Mesenchymal stem cell (in vitro differentiated cells and primary cell): ENCODE data around the gene NUCKS1.

Experiments
- DNase-seq: peaks from one replicate; pipeline ENCODE4 v3.0.0-alpha.2; 2013
- H2AFZ ChIP-seq: one replicate; pipeline ENCODE4 v1.6.1; 2013; ENCODE audit warnings: low read depth, mild to moderate bottlenecking, control low read depth, inconsistent platforms, low read length, moderate library complexity
- H2AK5ac ChIP-seq: 2 replicates; pipeline ENCODE4 v1.6.1; 2013; ENCODE audit warnings: low read length, moderate library complexity, mild to moderate bottlenecking, inconsistent platforms; ENCODE audit not compliant: severe bottlenecking
- H2BK120ac ChIP-seq: one replicate; pipeline ENCODE4 v1.6.1; 2013; ENCODE audit warnings: low read depth, mild to moderate bottlenecking, inconsistent platforms, low read length, moderate library complexity
- H2BK12ac ChIP-seq, 2 experiments: one replicate each; pipeline ENCODE4 v1.6.1; 2013; ENCODE audit warnings: inconsistent platforms in 2 of 2, low read length in 2 of 2, mild to moderate bottlenecking in 2 of 2, moderate library complexity in 2 of 2, control low read depth in 1 of 2
- H2BK15ac ChIP-seq: one replicate; pipeline ENCODE4 v1.6.1; 2013; ENCODE audit warnings: mild to moderate bottlenecking, low read depth, inconsistent platforms; ENCODE audit not compliant: poor library complexity, severe bottlenecking
- H2BK5ac ChIP-seq: 2 replicates; pipeline ENCODE4 v1.6.1; 2013; ENCODE audit warnings: low read depth, mild to moderate bottlenecking, low read length, control low read depth, inconsistent platforms; ENCODE audit not compliant: poor library complexity, severe bottlenecking
- H3K14ac ChIP-seq, 2 experiments: one replicate each; pipeline ENCODE4 v1.6.1; 2013; ENCODE audit warnings: inconsistent platforms in 2 of 2, low read length in 2 of 2, control low read depth in 1 of 2, mild to moderate bottlenecking in 1 of 2, moderate library complexity in 1 of 2
- H3K18ac ChIP-seq, 2 experiments: one replicate each; pipeline ENCODE4 v1.6.1; 2013; ENCODE audit warnings: inconsistent platforms in 2 of 2, low read length in 2 of 2, control low read depth in 1 of 2, low read depth in 1 of 2, mild to moderate bottlenecking in 1 of 2
- H3K23ac ChIP-seq, 2 experiments: one replicate each; pipeline ENCODE4 v1.6.1; 2013; ENCODE audit warnings: inconsistent platforms in 2 of 2, low read length in 2 of 2, mild to moderate bottlenecking in 2 of 2, moderate library complexity in 2 of 2, control low read depth in 1 of 2
- H3K27ac ChIP-seq: 2 replicates; pipeline ENCODE4 v1.5.1; 2013; ENCODE audit warnings: mild to moderate bottlenecking, moderate library complexity, low read length, control low read depth, inconsistent platforms; ENCODE audit not compliant: poor library complexity, severe bottlenecking
- H3K27me3 ChIP-seq, 2 experiments: 2 replicates each; pipeline versions ENCODE4 v1.6.1 to v1.7.0; 2013; ENCODE audit warnings: low read length in 2 of 2, mild to moderate bottlenecking in 2 of 2, moderate library complexity in 2 of 2, control low read depth in 1 of 2, inconsistent platforms in 1 of 2; ENCODE audit not compliant: control insufficient read depth in 1 of 2, insufficient read depth in 1 of 2
- H3K36me3 ChIP-seq, 2 experiments: 2 replicates each; pipeline versions ENCODE4 v1.6.1 to v1.7.0; 2013; ENCODE audit warnings: low read length in 2 of 2, control low read depth in 1 of 2, inconsistent platforms in 1 of 2, low read depth in 1 of 2, mild to moderate bottlenecking in 1 of 2; ENCODE audit not compliant: insufficient read depth in 2 of 2, control insufficient read depth in 1 of 2
- H3K4ac ChIP-seq, 2 experiments: one replicate each; pipeline ENCODE4 v1.6.1; 2013; ENCODE audit warnings: inconsistent platforms in 2 of 2, low read length in 2 of 2, mild to moderate bottlenecking in 2 of 2, moderate library complexity in 2 of 2, control low read depth in 1 of 2, low read depth in 1 of 2
- H3K4me1 ChIP-seq: 2 replicates; pipeline ENCODE4 v1.6.1; 2013; ENCODE audit warnings: low read depth, low read length, control low read depth; ENCODE audit not compliant: control insufficient read depth, insufficient read depth
- H3K4me2 ChIP-seq: 2 replicates; pipeline ENCODE4 v1.6.1; 2013; ENCODE audit warnings: low read length, mild to moderate bottlenecking, inconsistent platforms; ENCODE audit not compliant: poor library complexity, severe bottlenecking
- H3K4me3 ChIP-seq, 2 experiments: 2 replicates each; pipeline versions ENCODE4 v1.5.1 to v1.7.0; 2013; ENCODE audit warnings: low read length in 2 of 2, mild to moderate bottlenecking in 2 of 2, control low read depth in 1 of 2, low read depth in 1 of 2; ENCODE audit not compliant: insufficient read depth in 1 of 2
- H3K79me1 ChIP-seq: replicated peaks from 2 replicates; pipeline ENCODE4 v1.6.1; 2013; ENCODE audit warnings: mild to moderate bottlenecking, control low read depth, low read length, inconsistent platforms; ENCODE audit not compliant: poor library complexity, severe bottlenecking
- H3K9ac ChIP-seq: 2 replicates; pipeline ENCODE4 v1.7.0; 2013; ENCODE audit warnings: mild to moderate bottlenecking, low read length, moderate library complexity
- H3K9me3 ChIP-seq: 2 replicates; pipeline ENCODE4 v1.7.0; 2013; ENCODE audit warnings: mild to moderate bottlenecking, low read length; ENCODE audit not compliant: control insufficient read depth
- H4K8ac ChIP-seq: one replicate; pipeline ENCODE4 v1.6.1; 2013; ENCODE audit warnings: inconsistent platforms, mild to moderate bottlenecking, low read length, moderate library complexity
- H4K91ac ChIP-seq: one replicate; pipeline ENCODE4 v1.6.1; 2013; ENCODE audit warnings: mild to moderate bottlenecking, low read length, inconsistent platforms
- WGBS: methylation state at CpG from one replicate; pipeline ENCODE4 v1.1.7; 2013; ENCODE audit warnings: mixed read lengths; 5-methylcytosine and 5-hydroxymethylcytosine counted together

The NUCKS1 gene

DNA sequence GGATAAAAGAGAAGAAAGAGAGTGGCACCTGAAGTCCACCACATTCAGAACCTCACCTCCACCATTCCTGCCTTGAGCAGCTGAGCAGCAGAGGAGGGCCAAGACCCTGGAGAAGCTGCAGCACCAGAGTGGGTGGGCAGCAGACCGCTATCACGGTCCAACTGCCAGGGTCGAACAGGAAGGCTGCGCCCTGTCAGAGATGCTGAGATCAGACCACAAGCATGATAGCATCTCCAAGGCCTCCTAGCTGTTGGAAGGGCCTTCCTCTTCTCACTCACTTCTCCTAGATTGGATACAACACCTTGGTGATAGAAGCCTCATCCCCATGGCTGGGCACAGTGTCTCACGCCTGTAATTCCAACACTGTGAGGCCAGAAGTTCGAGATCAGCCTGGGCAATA lies 57.6 kb downstream of the NUCKS1 start:
- Histone ChIP-seq H3K4ac (no peak overlapping the region), H3K4me1 (peaks cover 9% of the 10 kb centered on the region), H4K91ac (no peak overlapping the region), H3K27ac (no peak overlapping the region), H3K23ac (no peak overlapping the region), H3K9me3 (no peaks in the 10 kb centered on the region), H2AK5ac (no peak overlapping the region), H2BK12ac (no peak overlapping the region), H2BK15ac (no peak overlapping the region), H3K18ac (no peak overlapping the region), H3K36me3 (no peaks in the 10 kb centered on the region), H4K8ac (no peak overlapping the region), H2BK5ac (no peak overlapping the region), H2AFZ (no peak overlapping the region), H3K14ac (no peak overlapping the region), H3K4me2 (no peak overlapping the region), H3K9ac (no peak overlapping the region), H2BK120ac (no peak overlapping the region), H3K27me3 (peaks cover 4 to 18% of the 10 kb centered on the region in 2 experiments), H3K4me3 (no peak overlapping the region), H3K79me1 (no peaks in the 10 kb centered on the region)
- DNase-seq = no peak
- whole genome bisulfite sequencing = 99% methylated on average over 6 of the region's 6 CpGs

DNA sequence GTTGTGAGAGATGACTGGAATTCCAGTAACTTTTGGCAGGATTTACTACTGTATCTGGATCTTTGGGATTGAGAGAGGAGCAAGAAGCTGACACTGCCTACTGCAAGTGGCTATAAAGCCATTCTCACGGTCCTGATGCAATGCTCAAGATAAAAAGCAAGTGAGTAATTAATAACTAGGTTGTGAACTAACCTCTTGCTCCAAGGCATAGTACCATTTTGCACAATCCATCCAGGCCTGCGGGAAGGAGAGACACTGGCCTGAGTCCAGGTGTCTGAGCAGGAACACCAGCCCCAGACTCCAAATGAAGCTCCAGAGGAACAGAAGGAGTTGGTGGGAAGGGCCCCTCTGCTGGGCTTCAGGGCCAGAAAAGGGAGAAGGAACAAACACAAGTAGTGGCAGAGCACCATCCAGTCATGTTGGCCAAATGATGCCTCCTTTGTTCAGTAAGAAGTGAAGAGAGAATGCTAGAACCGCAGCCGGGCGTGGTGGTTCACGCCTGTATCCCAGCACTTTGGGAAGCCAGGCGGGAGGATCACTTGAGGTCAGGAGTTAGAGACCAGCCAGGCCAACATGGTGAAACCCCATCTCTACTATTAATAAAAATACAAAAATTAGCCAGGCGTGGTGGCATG lies 59.7 kb downstream of the NUCKS1 start:
- WGBS = 89% methylated on average over 8 of the region's 8 CpGs
- H3K27me3 ChIP-seq = peaks cover 4 to 18% of the 10 kb centered on the region in 2 experiments

DNA sequence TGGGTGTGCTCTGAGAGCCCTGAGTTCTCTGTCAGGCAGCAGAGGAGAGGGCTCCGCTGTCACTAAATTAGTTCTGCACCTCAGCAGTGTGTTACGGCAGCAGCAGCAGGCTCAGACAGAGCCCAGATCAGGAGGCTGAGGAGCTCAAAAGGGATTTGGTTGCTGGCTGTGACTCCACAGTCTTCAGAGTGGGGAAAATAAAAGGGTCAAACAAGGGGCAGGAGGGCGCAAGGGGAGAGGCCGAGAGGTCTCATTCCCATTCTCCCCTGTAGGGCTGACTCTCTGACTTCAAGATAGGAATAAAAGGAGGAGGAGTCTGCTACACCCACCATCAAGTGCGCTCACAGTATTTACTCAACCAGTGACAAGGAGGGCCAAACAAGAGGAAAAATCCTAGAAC lies 60.5 kb downstream of the NUCKS1 start:
- Histone ChIP-seq H3K27ac (no peak overlapping the region), H3K27me3 (peaks cover 4 to 18% of the 10 kb centered on the region in 2 experiments), H4K91ac (no peak overlapping the region), H3K9ac (no peak overlapping the region), H3K4me3 (no peak overlapping the region), H3K14ac (no peak overlapping the region), H2BK12ac (no peak overlapping the region), H3K36me3 (no peaks in the 10 kb centered on the region), H3K4ac (no peak overlapping the region), H2BK15ac (no peak overlapping the region), H3K23ac (no peak overlapping the region), H2BK5ac (no peak overlapping the region), H2BK120ac (no peak overlapping the region), H2AK5ac (no peak overlapping the region), H3K4me2 (no peak overlapping the region), H3K9me3 (no peaks in the 10 kb centered on the region), H3K4me1 (peaks cover 9% of the 10 kb centered on the region), H3K79me1 (no peaks in the 10 kb centered on the region), H4K8ac (no peak overlapping the region), H2AFZ (no peak overlapping the region), H3K18ac (no peak overlapping the region)
- DNase-seq = no peak
- WGBS = 96% methylated on average over 5 of the region's 5 CpGs

More for the DNA sequence above, 59.7 kb downstream of the NUCKS1 start:
- peaks cover 9% of the 10 kb centered on the region for H3K4me1 ChIP-seq
- H3K9ac ChIP-seq = no peak overlapping the region
- H3K4me3 ChIP-seq = no peak overlapping the region
- no peak overlapping the region for H4K91ac ChIP-seq
- no peak overlapping the region for H2BK12ac ChIP-seq
- H3K4ac ChIP-seq = no peak overlapping the region
- H2BK120ac ChIP-seq = no peak overlapping the region
- no peak overlapping the region for H2BK5ac ChIP-seq
- H3K14ac ChIP-seq = no peak overlapping the region
- no peak overlapping the region for H3K18ac ChIP-seq
- H2AK5ac ChIP-seq = no peak overlapping the region
- DNase-seq = no peak
- no peak overlapping the region for H3K23ac ChIP-seq
- H3K79me1 ChIP-seq = no peaks in the 10 kb centered on the region
- no peak overlapping the region for H3K4me2 ChIP-seq
- no peak overlapping the region for H3K27ac ChIP-seq
- H2BK15ac ChIP-seq = peak overlapping the region; percentile 12
- H2AFZ ChIP-seq = no peak overlapping the region
- H3K36me3 ChIP-seq = no peaks in the 10 kb centered on the region
- H4K8ac ChIP-seq = no peak overlapping the region
- H3K9me3 ChIP-seq = no peaks in the 10 kb centered on the region

DNA sequence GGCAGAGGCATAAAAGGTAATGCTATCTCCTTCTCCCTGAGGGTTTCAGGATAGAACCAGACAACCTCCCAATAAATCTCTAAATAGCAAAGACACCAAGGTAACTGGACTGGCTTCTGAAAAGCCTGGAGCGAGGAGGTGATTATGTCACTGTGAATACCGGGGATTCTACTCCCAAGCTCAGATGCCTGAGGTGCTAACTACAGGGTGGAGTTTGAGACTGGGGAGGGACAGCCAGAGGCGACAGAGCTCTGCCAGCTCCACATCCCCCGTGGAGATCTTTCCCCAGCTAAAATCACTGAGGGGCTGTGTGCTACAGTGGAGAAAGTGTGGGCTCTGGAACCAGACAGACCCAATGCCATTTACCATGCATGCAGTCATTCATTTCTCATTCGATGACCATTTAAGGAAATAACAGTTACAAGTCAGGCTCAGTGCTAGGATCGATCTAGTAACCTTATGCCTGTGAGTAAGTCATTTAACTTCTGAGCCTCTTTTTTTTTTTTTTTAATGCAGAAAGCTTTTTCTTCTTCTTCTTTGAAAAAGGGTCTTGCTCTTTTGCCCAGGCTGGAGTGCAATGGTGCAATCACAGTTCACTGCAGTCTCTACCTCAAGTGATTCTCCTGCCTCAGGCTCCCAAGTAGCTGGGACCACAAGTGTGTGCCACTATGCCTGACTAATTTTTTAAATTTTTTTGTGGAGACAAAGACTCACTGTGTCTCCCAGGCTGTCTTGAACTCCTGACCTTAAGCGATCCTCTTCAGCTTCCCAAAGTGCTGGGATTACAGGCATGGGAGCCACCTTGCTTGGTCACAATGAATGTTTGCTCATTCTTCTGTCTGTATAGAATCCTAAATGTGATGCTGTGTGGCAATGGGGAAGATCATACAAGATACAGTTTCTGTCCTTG lies 61.6 kb downstream of the NUCKS1 start:
- DNase-seq = no peak
- WGBS = 56% methylated on average over 7 of the region's 7 CpGs
- H3K14ac ChIP-seq = no peak overlapping the region
- H2AFZ ChIP-seq = no peak overlapping the region
- no peak overlapping the region for H2AK5ac ChIP-seq
- H3K23ac ChIP-seq = no peak overlapping the region
- H3K4me3 ChIP-seq = no peak overlapping the region
- H4K8ac ChIP-seq = no peak overlapping the region
- peaks cover 4 to 18% of the 10 kb centered on the region in 2 experiments for H3K27me3 ChIP-seq
- no peak overlapping the region for H2BK12ac ChIP-seq
- H4K91ac ChIP-seq = no peak overlapping the region
- no peak overlapping the region for H3K4ac ChIP-seq
- H2BK15ac ChIP-seq = no peak overlapping the region
- H3K9ac ChIP-seq = no peak overlapping the region
- H3K18ac ChIP-seq = no peak overlapping the region
- peaks cover 4% of the 10 kb centered on the region for H3K4me1 ChIP-seq
- H3K9me3 ChIP-seq = no peaks in the 10 kb centered on the region
- H3K4me2 ChIP-seq = no peak overlapping the region
- no peaks in the 10 kb centered on the region for H3K36me3 ChIP-seq
- H3K27ac ChIP-seq = no peak overlapping the region
- no peak overlapping the region for H2BK120ac ChIP-seq
- H2BK5ac ChIP-seq = no peak overlapping the region
- H3K79me1 ChIP-seq = no peaks in the 10 kb centered on the region
